Memory B cell (primary cell): ENCODE measurements around the gene NTN5.

Source experiments
- ATAC-seq: fragments of 150-1000 bp; cut with Tn5 transposase; 2 replicates; pipeline ENCODE4 v1.10.0; 2021; ENCODE audit warnings: low read depth, mild to moderate bottlenecking, moderate library complexity
- DNase-seq, 2 donors: peaks; one replicate each; pipeline ENCODE4 v3.0.0; 2022; ENCODE audit warnings: low spot score in 2 of 2
- H3K27ac Mint-ChIP-seq: one replicate; pipeline ENCODE4 v1.8.0; 2022; ENCODE audit warnings: mild to moderate bottlenecking, moderate library complexity, mixed read lengths
- H3K27me3 Mint-ChIP-seq: one replicate; pipeline ENCODE4 v1.8.0; 2022; ENCODE audit warnings: mixed read lengths
- H3K36me3 Mint-ChIP-seq: one replicate; pipeline ENCODE4 v1.8.0; 2022; ENCODE audit warnings: mild to moderate bottlenecking, mixed read lengths
- H3K4me1 Mint-ChIP-seq: one replicate; pipeline ENCODE4 v1.8.0; 2022; ENCODE audit warnings: mixed read lengths
- H3K4me3 Mint-ChIP-seq: one replicate; pipeline ENCODE4 v1.8.0; 2022; ENCODE audit warnings: mild to moderate bottlenecking, moderate library complexity, mixed read lengths
- H3K9me3 Mint-ChIP-seq: one replicate; pipeline ENCODE4 v1.8.0; 2022; ENCODE audit warnings: mixed read lengths

NTN5 gene

GRCh38 chr19:48618278-48618915 is 54.4 kb downstream of the NTN5 start:
- Mint-ChIP-seq H3K27me3 (no peaks in the 10 kb centered on the region), H3K27ac (peak overlapping the region; percentile 95), H3K9me3 (no peaks in the 10 kb centered on the region), H3K36me3 (peaks cover 17% of the 10 kb centered on the region), H3K4me1 (peaks cover 27% of the 10 kb centered on the region), H3K4me3 (peak overlapping the region; percentile 98)
- no peak for DNase-seq
- no peak for ATAC-seq

DNA sequence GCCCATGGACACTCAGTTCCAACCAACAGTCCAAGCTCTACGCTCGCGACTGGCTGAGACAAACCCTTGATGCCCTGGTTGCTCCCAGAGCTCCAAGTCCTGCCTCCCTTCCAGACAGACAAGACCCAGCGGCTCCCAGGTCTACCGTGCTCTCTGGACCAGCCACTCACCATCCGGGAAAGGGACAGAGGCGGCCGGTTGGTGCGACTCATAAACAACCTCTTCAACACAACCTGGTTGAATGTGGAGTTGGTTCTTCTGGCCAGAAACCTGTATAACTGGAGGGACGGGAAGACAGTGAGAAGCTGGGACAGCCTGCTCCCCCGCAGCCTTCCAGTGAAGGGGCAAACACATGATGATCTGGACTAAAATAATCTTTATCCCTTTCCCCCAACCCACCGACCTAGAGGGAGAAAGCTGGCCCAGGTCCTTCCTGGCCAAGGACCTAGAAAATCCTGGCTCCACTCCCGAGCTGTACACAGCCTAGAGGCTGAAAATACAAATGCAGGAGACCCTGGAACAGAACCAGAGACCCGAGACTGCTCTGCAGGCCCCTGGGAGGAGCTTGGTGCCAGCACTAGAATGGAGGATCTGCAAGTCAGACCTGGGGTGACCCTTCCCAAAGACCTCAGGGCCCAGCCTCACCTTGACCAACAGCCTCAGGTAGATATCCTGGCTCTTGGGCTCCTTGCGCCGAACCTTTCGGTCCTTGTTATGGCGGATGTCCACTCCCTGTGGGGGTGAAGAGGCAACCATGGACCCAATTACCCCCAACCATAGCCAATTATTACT is 55.5 kb downstream of the NTN5 start:
- ATAC-seq (no peak), DNase-seq (no peak)
- peak overlapping the region; percentile 98 for H3K4me3 Mint-ChIP-seq
- H3K9me3 Mint-ChIP-seq: no peaks in the 10 kb centered on the region
- H3K27ac Mint-ChIP-seq: peak overlapping the region; percentile 95
- H3K36me3 Mint-ChIP-seq: peaks cover 13% of the 10 kb centered on the region
- H3K27me3 Mint-ChIP-seq: no peaks in the 10 kb centered on the region
- peaks cover 22% of the 10 kb centered on the region for H3K4me1 Mint-ChIP-seq

DNA sequence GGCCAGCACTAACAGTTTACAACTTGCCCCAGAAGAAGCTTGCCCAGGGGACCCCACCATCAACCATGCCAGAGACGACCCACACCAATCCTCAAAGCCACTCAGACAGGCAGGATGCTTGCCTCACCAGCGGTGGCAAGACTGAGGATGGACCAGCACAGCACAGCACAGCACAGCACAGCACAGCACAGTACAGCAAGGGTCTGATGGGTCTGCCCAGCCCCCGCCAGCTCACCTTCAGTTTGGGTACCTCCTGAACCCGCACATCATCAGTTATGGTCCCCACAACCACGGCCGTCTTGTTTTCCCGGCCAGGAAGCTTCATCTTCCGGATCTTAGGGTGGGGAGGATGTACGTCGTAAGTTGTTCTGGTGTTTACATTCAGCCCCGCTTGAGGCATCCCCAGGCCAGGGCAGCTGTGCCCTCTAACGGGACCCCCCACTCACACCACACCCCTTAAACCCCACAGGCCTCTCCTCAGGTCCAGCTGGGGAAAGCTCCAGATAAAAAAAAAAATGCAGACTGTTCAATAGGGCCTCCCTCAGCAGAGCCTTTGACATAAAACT is 56.2 kb downstream of the NTN5 start:
- Mint-ChIP-seq H3K27me3 (no peaks in the 10 kb centered on the region), H3K9me3 (no peaks in the 10 kb centered on the region), H3K4me3 (peak overlapping the region; percentile 98), H3K27ac (peak overlapping the region; percentile 72), H3K4me1 (peaks cover 21% of the 10 kb centered on the region), H3K36me3 (peaks cover 13% of the 10 kb centered on the region)
- no peak for ATAC-seq
- DNase-seq: no peak

DNA sequence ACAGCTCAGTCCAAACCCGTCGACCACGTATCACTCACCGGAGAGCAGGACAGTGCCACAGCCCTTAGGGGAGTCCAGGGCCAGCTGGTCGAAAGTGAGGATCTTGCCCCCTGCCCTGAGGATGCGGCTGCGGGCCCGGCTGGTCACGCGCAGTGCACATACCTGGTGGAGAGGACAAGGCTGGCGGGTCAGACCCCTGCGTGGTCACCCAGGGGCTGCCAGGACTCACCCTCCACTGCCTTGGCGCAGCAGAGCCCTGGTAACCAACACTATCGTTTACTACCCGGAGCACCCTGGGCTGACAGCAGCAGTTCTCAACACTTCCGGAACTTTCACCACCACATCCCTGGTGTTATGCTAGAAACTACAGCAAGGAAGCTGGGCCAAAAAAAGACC is 56.8 kb downstream of the NTN5 start:
- Mint-ChIP-seq H3K4me1 (peaks cover 21% of the 10 kb centered on the region), H3K27ac (peak overlapping the region; percentile 72), H3K36me3 (peaks cover 13% of the 10 kb centered on the region), H3K9me3 (no peaks in the 10 kb centered on the region), H3K4me3 (peak overlapping the region; percentile 44), H3K27me3 (no peaks in the 10 kb centered on the region)
- DNase-seq (no peak), ATAC-seq (no peak)

- peaks cover 13% of the 10 kb centered on the region for H3K36me3 Mint-ChIP-seq
- H3K4me3 Mint-ChIP-seq: no peak overlapping the region
- H3K9me3 Mint-ChIP-seq: no peaks in the 10 kb centered on the region
- DNase-seq: no peak
- peaks cover 21% of the 10 kb centered on the region for H3K4me1 Mint-ChIP-seq
- ATAC-seq: no peak
- no peak overlapping the region for H3K27ac Mint-ChIP-seq
- H3K27me3 Mint-ChIP-seq: no peaks in the 10 kb centered on the region
Observed at GRCh38 chr19:48615231-48616040, 57.4 kb downstream of the NTN5 start.

DNA sequence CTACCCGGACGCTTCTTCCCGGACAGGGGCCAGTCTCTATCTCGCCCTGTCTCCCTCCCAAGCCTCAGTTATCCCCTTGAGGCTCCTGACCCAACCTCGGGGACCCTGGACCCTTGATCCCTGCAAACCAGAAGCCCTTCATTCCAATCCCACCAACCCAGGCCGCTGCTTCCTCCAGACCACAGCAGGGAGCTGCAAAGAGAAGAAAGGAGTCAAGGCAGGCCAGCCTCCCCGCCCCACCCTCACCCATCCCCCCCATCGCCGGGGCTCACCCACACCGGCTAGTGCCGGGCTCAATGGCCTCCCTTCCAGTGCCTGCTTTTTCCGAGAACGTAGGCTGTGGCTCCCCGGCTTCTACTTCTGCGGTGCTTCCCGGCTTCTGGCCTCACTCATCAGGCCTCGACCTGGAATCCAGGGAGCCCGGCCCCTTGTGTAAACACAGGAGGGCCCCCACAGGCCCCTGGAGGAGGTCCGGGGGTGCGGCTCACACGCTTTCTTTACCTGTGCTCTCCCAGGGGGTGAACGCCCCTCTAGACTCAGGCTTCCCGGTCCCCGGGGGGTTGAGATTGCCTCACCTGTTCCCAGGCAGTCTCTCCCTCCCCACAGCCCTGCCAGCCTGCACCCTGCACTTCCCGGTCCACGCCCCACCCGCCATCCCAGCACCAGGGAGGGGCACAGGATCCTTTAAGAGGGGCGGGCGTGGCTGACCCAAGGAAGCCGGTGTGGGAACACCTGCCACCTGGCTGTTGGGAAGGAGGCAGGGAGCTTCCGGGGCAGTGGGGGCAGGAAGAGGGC is 58.2 kb downstream of the NTN5 start, which contains the start of gene FAM83E:
Gene FAM83E, minus strand, starts transcription at position 641 of the 795 bp plus-strand sequence. CDS start 1,704 bp downstream, outside the sequence.
- Mint-ChIP-seq H3K27me3 (no peaks in the 10 kb centered on the region), H3K4me1 (peaks cover 18% of the 10 kb centered on the region), H3K36me3 (peaks cover 12% of the 10 kb centered on the region), H3K4me3 (no peak within 1 kb of the TSS), H3K27ac (peak within 1 kb of the TSS; percentile 5), H3K9me3 (no peaks in the 10 kb centered on the region)
- ATAC-seq: no peak
- DNase-seq: no peak

DNA sequence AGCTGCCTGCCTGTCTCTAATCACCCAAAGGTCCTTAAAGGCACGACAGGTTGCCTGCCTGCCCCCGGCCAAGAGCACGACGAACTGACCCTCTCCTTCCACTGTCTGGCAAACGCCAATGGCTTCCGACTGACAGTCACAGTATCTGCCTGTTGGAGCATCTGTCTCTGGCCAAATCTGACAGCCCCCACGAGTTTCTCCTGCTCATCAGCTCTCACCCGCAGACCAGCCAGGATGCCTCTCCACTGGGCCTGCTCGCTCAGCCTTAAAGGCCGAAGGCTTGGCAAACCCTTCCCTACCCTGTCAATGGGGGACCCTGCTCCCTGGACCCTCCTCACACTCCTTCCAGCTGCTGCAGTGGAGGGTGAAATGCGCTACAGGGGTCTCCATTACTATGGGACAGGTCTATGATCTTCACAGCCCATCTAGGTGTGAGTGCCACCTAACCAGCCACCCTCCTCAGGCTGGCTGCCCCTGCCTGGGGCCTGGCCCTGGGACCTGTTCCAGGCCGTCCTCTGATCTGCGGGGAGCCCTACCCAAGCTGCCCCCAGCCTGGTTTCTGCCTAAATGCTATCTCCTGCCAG is 58.9 kb downstream of the NTN5 start:
- Mint-ChIP-seq H3K4me1 (peaks cover 16% of the 10 kb centered on the region), H3K4me3 (no peak overlapping the region), H3K36me3 (peaks cover 10% of the 10 kb centered on the region), H3K9me3 (no peaks in the 10 kb centered on the region), H3K27ac (peak overlapping the region; percentile 5), H3K27me3 (no peaks in the 10 kb centered on the region)
- no peak for DNase-seq
- no peak for ATAC-seq

- Mint-ChIP-seq H3K4me1 (peaks cover 21% of the 10 kb centered on the region), H3K36me3 (peaks cover 10% of the 10 kb centered on the region)
Observed at GRCh38 chr19:48613024-48613851, 59.6 kb downstream of the NTN5 start.

GRCh38 chr19:48611872-48612271 is 60.9 kb downstream of the NTN5 start:
- Mint-ChIP-seq H3K4me3 (no peak overlapping the region), H3K27me3 (no peaks in the 10 kb centered on the region), H3K36me3 (peaks cover 10% of the 10 kb centered on the region), H3K4me1 (peaks cover 16% of the 10 kb centered on the region), H3K9me3 (no peaks in the 10 kb centered on the region), H3K27ac (no peak overlapping the region)
- DNase-seq: no peak
- no peak for ATAC-seq

More at GRCh38 chr19:48613024-48613851, 59.6 kb downstream of the NTN5 start:
- DNase-seq: no peak
- H3K27me3 Mint-ChIP-seq: no peaks in the 10 kb centered on the region
- H3K27ac Mint-ChIP-seq: peak overlapping the region; percentile 5
- no peak for ATAC-seq
- H3K4me3 Mint-ChIP-seq: no peak overlapping the region
- no peaks in the 10 kb centered on the region for H3K9me3 Mint-ChIP-seq
